Endodermal cell (in vitro differentiated cells): ENCODE measurements around the gene DPEP2NB. TPM values are rescaled to one million over a fixed set of nuclear protein-coding genes. Genes with fewer than 3 reads are reported as not detected.
"Not testable (repeated sequence)": the region's sequence is repeated elsewhere in the genome, so short reads cannot be mapped to it uniquely, and the experiment has no call there.

Experiments
- DNase-seq: peaks from one replicate; pipeline ENCODE4 v3.0.0-alpha.2; 2017
- H3K27ac ChIP-seq: 2 replicates; pipeline ENCODE4 v1.5.1; 2013; ENCODE audit warnings: mild to moderate bottlenecking, low read depth, low read length, moderate library complexity
- H3K27me3 ChIP-seq: 2 replicates; pipeline ENCODE4 v1.6.1; 2013; ENCODE audit warnings: mild to moderate bottlenecking, low read length, moderate library complexity; ENCODE audit not compliant: insufficient read depth, control insufficient read depth, poor library complexity, severe bottlenecking
- H3K36me3 ChIP-seq: 2 replicates; pipeline ENCODE4 v1.7.0; 2013; ENCODE audit warnings: mild to moderate bottlenecking, low read length, moderate library complexity; ENCODE audit not compliant: control insufficient read depth, insufficient read depth
- H3K4me1 ChIP-seq: one replicate; pipeline ENCODE4 v1.7.0; 2013; ENCODE audit warnings: low read length; ENCODE audit not compliant: control insufficient read depth, insufficient read depth
- H3K4me3 ChIP-seq: 2 replicates; pipeline ENCODE4 v1.5.1; 2013; ENCODE audit warnings: mild to moderate bottlenecking, low read length, moderate library complexity
- H3K9ac ChIP-seq: 2 replicates; pipeline ENCODE4 v1.6.1; 2013; ENCODE audit warnings: mild to moderate bottlenecking, low read length, moderate library complexity; ENCODE audit not compliant: poor library complexity, severe bottlenecking; ENCODE audit errors: extremely low read depth
- H3K9me3 ChIP-seq: 2 replicates; pipeline ENCODE4 v1.6.1; 2013; ENCODE audit warnings: mild to moderate bottlenecking, low read length, moderate library complexity; ENCODE audit not compliant: control insufficient read depth
- H3K27ac Mint-ChIP-seq: 2 replicates; pipeline ENCODE4 v1.8.0; 2020; ENCODE audit warnings: mixed read lengths
- H3K27me3 Mint-ChIP-seq: 2 replicates; pipeline ENCODE4 v1.8.0; 2021; ENCODE audit warnings: mild to moderate bottlenecking, mixed read lengths; ENCODE audit not compliant: insufficient read depth
- H3K36me3 Mint-ChIP-seq: 2 replicates; pipeline ENCODE4 v1.8.0; 2020; ENCODE audit warnings: low read depth, mixed read lengths
- H3K4me1 Mint-ChIP-seq: 2 replicates; pipeline ENCODE4 v1.8.0; 2020; ENCODE audit warnings: mixed read lengths
- H3K4me3 Mint-ChIP-seq: 2 replicates; pipeline ENCODE4 v1.8.0; 2020; ENCODE audit warnings: mild to moderate bottlenecking, moderate library complexity, mixed read lengths
- H3K9me3 Mint-ChIP-seq: 2 replicates; pipeline ENCODE4 v1.8.0; 2020; ENCODE audit warnings: mild to moderate bottlenecking, mixed read lengths
- CTCF ChIP-seq: fragments of 200-600 bp; sonication (generic); conservative IDR thresholded peaks from 2 replicates; pipeline ENCODE4 v1.5.0; 2021; ENCODE audit warnings: antibody characterized with exemption, mild to moderate bottlenecking
- WGBS, 2 experiments: methylation state at CpG; one replicate each; pipeline versions ENCODE4 v1.1.5 to v1.1.7; 2013; ENCODE audit warnings: missing lambda C conversion rate in 2 of 2, mixed read lengths in 1 of 2; ENCODE audit not compliant: insufficient coverage in 1 of 2, insufficient read length in 1 of 2; 5-methylcytosine and 5-hydroxymethylcytosine counted together
- total RNA-seq, 2 donors: library from RNA; stranded (reverse); fragmentation: NEBNext Ultra II Directional in 1 of 2; extraction: Animal tissue kit (Norgen Biotek cat#: 25700) in 1 of 2; gene quantifications; 2 replicates in 1 of 2; 3 replicates in 1 of 2; pipeline ENCODE4 v1.2.1, GENCODE V29; 2021

The DPEP2NB gene
- total RNA-seq, 2 donors from 2014 or later: not detected

- Mint-ChIP-seq H3K9me3 (no peaks in the 10 kb centered on the region), H3K27me3 (peaks cover 18% of the 10 kb centered on the region), H3K27ac (no peak overlapping the region), H3K4me1 (no peaks in the 10 kb centered on the region), H3K4me3 (no peak overlapping the region), H3K36me3 (no peaks in the 10 kb centered on the region)
- Histone ChIP-seq H3K36me3 (no peaks in the 10 kb centered on the region), H3K27ac (no peak overlapping the region), H3K4me1 (no peaks in the 10 kb centered on the region), H3K9ac (no peak overlapping the region), H3K27me3 (peaks cover 15% of the 10 kb centered on the region), H3K4me3 (no peak overlapping the region), H3K9me3 (no peaks in the 10 kb centered on the region)
- no peak for DNase-seq
- no peak for TF ChIP-seq CTCF
- 85 to 87% methylated on average over 7 to 14 of the region's 14 CpGs for WGBS, 2 experiments
Measured at GRCh38 chr16:67975321-67976105, 40.2 kb downstream of the DPEP2NB start.

- H3K27me3 Mint-ChIP-seq: peaks cover 22% of the 10 kb centered on the region
- not testable (repeated sequence) for H3K27me3 ChIP-seq, H3K4me3 ChIP-seq, H3K36me3 Mint-ChIP-seq, DNase-seq, H3K27ac ChIP-seq, H3K4me1 Mint-ChIP-seq, H3K4me3 Mint-ChIP-seq, H3K27ac Mint-ChIP-seq, H3K9me3 Mint-ChIP-seq, H3K4me1 ChIP-seq, H3K36me3 ChIP-seq, H3K9me3 ChIP-seq, H3K9ac ChIP-seq
- 93 to 95% methylated on average over 6 to 7 of the region's 7 CpGs for WGBS, 2 experiments
Measured at GRCh38 chr16:67972285-67972684, 43.4 kb downstream of the DPEP2NB start.

GRCh38 chr16:67971111-67971510 is 44.6 kb downstream of the DPEP2NB start:
- Histone ChIP-seq H3K4me3 (no peak overlapping the region), H3K36me3 (no peaks in the 10 kb centered on the region), H3K27me3 (no peaks in the 10 kb centered on the region), H3K27ac (no peak overlapping the region), H3K9ac (no peak overlapping the region), H3K4me1 (peaks cover 2% of the 10 kb centered on the region), H3K9me3 (no peaks in the 10 kb centered on the region)
- H3K36me3 Mint-ChIP-seq: no peaks in the 10 kb centered on the region
- H3K9me3 Mint-ChIP-seq: no peaks in the 10 kb centered on the region
- no peak overlapping the region for H3K27ac Mint-ChIP-seq
- peaks cover 15% of the 10 kb centered on the region for H3K27me3 Mint-ChIP-seq
- WGBS, 2 experiments: 90 to 95% methylated on average over 8 to 9 of the region's 9 CpGs
- H3K4me3 Mint-ChIP-seq: no peak overlapping the region
- H3K4me1 Mint-ChIP-seq: peaks cover 19% of the 10 kb centered on the region
- DNase-seq: no peak
- TF ChIP-seq CTCF: no peak
